AG04449 (cell line): ENCODE measurements around the gene RNFT2.
"Not testable (repeated sequence)": the region's sequence is repeated elsewhere in the genome, so short reads cannot be mapped to it uniquely, and the experiment has no call there.

Experiments used
- CTCF ChIA-PET: fragments of 350-600 bp; formaldehyde crosslinking; extraction: SDS; loops from one replicate; lab custom pipeline; 2021; ENCODE audit warnings: antibody characterized with exemption; lab: Yijun Ruan, JAX
- POLR2A ChIA-PET: fragments of 400-600, 350-600 bp; formaldehyde crosslinking; extraction: SDS; loops from one replicate; lab custom pipeline; 2020; ENCODE audit warnings: antibody characterized with exemption, inconsistent platforms; lab: Yijun Ruan, JAX
- DNase-seq: peaks from one replicate; pipeline ENCODE4 v3.0.0-alpha.2; 2010; ENCODE audit warnings: low read depth, low spot score
- H3K4me3 ChIP-seq: 2 replicates; pipeline ENCODE4 v1.5.1; 2011; ENCODE audit warnings: low read depth, mild to moderate bottlenecking, control low read depth, low read length
- TF ChIP-seq, protein P1 (sequence below): IDR thresholded peaks from one replicate; pipeline ENCODE4 v1.5.1; 2011; ENCODE audit warnings: mild to moderate bottlenecking, moderate library complexity, low read length, control low read depth, inconsistent platforms; ENCODE audit not compliant: insufficient read depth; ENCODE audit errors: missing control alignments

Gene RNFT2

DNA sequence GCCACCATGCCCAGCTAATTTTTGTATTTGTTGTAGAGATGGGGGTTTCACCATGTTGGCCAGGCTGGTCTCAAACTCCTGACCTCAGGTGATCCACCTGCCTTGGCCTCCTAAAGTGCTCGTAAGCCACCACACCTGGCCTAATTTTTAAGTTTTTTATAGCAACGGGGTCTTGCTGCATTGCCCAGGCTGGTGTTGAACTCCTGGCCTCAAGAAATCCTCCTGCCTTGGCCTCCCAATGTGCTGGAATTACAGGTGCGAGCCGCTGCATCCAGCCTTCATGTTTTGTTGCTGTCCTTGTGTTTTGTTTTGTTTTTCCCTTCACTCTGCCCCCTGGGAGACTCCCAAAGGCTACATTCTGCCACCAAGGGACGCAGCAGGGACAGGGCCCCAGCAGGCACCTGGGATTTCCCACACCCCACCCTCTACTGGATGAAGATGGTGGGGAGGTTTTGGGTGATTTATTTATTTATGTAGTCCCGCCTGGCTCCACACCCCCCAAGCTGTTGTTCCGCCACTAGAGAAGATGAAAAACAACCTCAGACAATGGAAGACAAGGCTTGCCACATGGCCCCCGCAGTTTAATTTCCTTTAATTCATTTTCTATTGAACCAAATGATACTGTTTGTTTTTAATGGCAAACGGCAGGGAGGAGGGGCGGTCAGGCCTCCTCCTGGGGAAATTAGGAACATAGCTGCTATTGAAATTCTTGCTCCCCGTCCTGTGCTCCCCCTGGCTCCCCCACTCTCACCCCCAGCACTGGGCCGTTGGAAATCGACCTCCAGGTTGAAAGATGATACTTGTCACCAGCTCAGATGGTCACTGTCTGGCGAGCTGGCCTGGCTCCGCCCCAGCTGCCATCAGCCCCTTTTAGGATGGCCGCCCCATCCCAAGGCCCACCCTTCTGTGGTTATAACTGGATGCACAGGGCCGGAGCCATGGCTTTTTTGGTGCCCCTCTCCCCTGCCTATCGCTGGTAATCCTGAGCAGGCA is 70.3 kb downstream of the RNFT2 start:
- TF ChIP-seq, protein P1, sequence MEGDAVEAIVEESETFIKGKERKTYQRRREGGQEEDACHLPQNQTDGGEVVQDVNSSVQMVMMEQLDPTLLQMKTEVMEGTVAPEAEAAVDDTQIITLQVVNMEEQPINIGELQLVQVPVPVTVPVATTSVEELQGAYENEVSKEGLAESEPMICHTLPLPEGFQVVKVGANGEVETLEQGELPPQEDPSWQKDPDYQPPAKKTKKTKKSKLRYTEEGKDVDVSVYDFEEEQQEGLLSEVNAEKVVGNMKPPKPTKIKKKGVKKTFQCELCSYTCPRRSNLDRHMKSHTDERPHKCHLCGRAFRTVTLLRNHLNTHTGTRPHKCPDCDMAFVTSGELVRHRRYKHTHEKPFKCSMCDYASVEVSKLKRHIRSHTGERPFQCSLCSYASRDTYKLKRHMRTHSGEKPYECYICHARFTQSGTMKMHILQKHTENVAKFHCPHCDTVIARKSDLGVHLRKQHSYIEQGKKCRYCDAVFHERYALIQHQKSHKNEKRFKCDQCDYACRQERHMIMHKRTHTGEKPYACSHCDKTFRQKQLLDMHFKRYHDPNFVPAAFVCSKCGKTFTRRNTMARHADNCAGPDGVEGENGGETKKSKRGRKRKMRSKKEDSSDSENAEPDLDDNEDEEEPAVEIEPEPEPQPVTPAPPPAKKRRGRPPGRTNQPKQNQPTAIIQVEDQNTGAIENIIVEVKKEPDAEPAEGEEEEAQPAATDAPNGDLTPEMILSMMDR = no peak
- no peak for DNase-seq
- H3K4me3 ChIP-seq = no peak overlapping the region
- POLR2A ChIA-PET = no interaction called here
- CTCF ChIA-PET = no interaction called here

DNA sequence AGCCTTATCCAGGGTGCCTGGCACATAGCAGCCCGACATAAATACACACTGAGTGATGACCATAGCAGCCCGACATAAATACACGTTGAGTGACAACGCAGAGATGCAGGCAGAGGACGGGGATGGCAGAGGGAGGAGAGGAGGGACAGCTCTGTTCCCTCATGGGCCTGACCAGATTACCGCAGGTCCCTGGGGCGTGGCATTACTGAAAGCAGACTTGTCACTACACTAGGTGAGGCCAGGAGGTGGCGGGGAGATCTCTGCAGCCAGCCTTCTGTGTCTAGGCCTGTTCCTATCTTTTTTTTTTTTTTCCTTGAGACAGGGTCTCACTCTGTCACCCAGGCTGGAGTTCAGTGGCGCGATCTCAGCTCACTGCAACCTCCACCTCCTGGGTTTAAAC is 74.1 kb downstream of the RNFT2 start:
- POLR2A ChIA-PET = no interaction called here
- TF ChIP-seq, protein P1 = no peak
- CTCF ChIA-PET = no interaction called here
- DNase-seq = no peak
- no peak overlapping the region for H3K4me3 ChIP-seq

DNA sequence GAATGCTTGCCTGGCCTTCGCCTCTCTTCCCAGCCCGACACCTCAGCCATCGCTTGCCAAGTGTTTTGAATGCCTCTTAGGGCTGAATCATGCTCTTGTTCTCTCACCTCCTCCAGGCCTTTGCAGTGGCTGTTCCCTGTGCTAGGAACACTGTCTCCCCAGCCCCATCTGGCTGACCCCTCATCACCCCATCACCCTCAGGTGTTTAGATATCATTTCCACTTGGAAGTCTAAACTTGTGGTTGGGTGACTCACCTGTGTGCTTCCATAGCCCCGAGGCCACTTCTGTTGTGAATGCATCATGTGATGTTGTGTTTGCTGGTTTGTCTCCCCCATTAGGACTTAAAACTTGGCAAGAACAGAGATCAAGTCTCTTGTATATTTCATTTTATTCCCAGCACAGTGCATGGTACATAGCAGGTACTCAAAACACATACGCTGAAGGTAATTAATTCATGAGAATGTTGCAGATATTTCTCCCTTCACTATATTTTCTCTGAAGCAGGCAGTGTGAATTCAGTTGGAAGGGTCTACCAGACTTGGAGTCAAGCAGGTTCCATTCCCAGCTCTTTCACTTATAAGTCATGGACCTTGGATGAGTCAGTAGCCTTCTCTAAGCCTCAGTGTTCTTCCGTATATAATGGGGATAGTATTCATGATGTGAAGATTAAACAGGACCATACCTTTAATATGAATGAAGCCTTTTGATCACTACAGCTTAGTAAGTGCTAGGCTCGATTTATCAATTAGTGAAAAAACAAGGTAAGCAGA is 75.3 kb downstream of the RNFT2 start:
- DNase-seq = no peak
- no peak overlapping the region for H3K4me3 ChIP-seq
- ChIA-PET POLR2A (no interaction called here), CTCF (no interaction called here)
- TF ChIP-seq, protein P1 = no peak

GRCh38 chr12:116814766-116815165 is 76.7 kb downstream of the RNFT2 start:
- CTCF ChIA-PET, DNase-seq, H3K4me3 ChIP-seq, POLR2A ChIA-PET: not testable (repeated sequence)

DNA sequence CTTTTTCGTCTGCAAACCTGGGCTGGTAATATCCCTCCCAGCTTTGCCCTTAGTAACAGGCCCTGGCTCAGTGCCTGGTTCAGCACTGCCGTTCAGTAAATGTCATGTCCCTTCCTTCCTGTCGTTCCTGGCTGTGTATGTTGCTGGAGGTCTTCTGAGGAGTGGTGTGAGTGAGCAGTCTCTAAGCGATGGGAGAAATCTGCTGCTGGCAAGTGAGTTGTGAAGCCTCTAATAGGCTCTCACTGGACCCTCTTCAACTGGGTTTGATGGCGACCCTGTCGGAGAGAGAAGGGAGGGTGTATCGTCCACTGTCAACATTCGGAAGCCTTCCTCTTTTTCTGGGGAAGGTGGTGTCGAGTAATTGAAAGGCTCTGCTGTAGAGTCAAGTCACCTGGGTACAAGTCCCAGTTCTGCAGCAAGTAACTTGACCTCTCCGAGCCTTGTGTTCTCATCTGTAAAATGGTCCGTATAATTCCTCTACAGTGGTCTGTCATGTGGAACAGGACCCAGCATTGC is 80.3 kb downstream of the RNFT2 start:
- TF ChIP-seq, protein P1 = no peak
- DNase-seq = no peak
- CTCF ChIA-PET = interaction anchor here (0.8 kb wide), 1 partner anchor 115 kb away, joined by 3 read pairs; no protein-coding TSS in a partner anchor

GRCh38 chr12:116818948-116819832 is 81.1 kb downstream of the RNFT2 start:
- peak overlapping the region; percentile 85 for H3K4me3 ChIP-seq
- CTCF ChIA-PET = interaction anchor here (1.1 kb wide), 1 partner anchor 110 kb away, joined by 3 read pairs; no protein-coding TSS in a partner anchor
- POLR2A ChIA-PET = no interaction called here
- peak; percentile 46 for DNase-seq
- TF ChIP-seq, protein P1 = no peak

More for the DNA sequence above, 80.3 kb downstream of the RNFT2 start:
- H3K4me3 ChIP-seq = peak overlapping the region; percentile 85
- POLR2A ChIA-PET = no interaction called here
